ENCODE data around the gene DPM2. TPM values are rescaled to one million over a fixed set of nuclear protein-coding genes. Genes with fewer than 3 reads are reported as not detected.

Gene DPM2
- total and polyA plus RNA-seq, 7 experiments from 2014 or later, result 29.1 to 84.4 (median 39.5) TPM

DNA sequence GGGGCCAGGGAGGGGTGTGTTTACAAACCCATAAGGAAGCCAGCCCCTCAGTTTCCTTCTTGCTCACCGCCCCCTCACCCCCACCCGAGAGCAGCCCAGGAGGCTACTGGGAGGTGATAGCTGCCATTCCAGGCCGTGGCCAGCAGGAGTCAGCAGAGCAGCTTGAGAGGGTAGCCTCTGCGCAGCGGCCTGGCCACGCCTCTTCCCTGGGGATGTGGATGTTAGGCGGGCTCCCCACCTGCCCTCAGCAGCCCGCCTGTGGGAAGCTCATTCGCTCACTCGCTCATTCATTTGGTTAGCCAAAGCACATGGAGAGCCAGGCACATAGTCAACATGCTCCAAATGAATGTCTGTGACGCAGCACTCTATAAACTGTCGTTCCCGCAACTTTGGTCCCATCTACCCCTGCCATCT, 6.1 kb upstream of the DPM2 start:
- peak; percentile 57 to 79 (median 72) for DNase-seq
- intact Hi-C loops (cut with micrococcal nuclease), result loop anchor here (1.0 to 5.0 kb wide), 6 partner anchors 27 to 173 kb away; partner anchors contain the start of gene EEIG1 (in 2 of the 2)
- peaks cover 0 to 9% (median 0%) of the 10 kb centered on the region in 11 donors for H3K9me3 Mint-ChIP-seq
- H3K27me3 ChIP-seq (ENCODE audit: control insufficient read depth in 2 of 2, insufficient read depth in 2 of 2, low read length in 2 of 2), result no peaks in the 10 kb centered on the region
- peaks cover 21 to 58% (median 42%) of the 10 kb centered on the region in 7 donors for H3K4me1 Mint-ChIP-seq
- peak overlapping the region in 5 of 10 donors; percentile 7 to 47 (median 25) for H3K4me3 Mint-ChIP-seq
- ATAC-seq, result peak; percentile 90
- peaks cover 4 to 12% of the 10 kb centered on the region in 2 donors for H3K4me1 ChIP-seq (ENCODE audit: control insufficient read depth in 2 of 2, insufficient read depth in 2 of 2, low read length in 2 of 2)
- no peaks in the 10 kb centered on the region for H3K9me3 ChIP-seq (ENCODE audit: control insufficient read depth in 2 of 3, low read length in 3 of 3)
- H3K27ac Mint-ChIP-seq, result peak overlapping the region; percentile 70 to 97 (median 88)
- ChIA-PET CTCF (interaction anchor here (0.6 to 7.2 kb wide), 17 partner anchors 10 to 163 kb away, joined by 3 to 110 read pairs (median 4); no protein-coding TSS in a partner anchor), POLR2A (interaction anchor here (0.6 to 61.3 kb wide), 10 partner anchors 10 to 149 kb away, joined by 3 to 1719 read pairs (median 6); partner anchors contain the start of gene EEIG1)
- no peaks in the 10 kb centered on the region for H3K27me3 Mint-ChIP-seq
- H3K36me3 ChIP-seq (ENCODE audit: control insufficient read depth in 2 of 3, insufficient read depth in 3 of 3, low read length in 3 of 3), result peaks cover 18 to 91% (median 38%) of the 10 kb centered on the region in 3 experiments
- H3K36me3 Mint-ChIP-seq, result peaks cover 0 to 51% (median 32%) of the 10 kb centered on the region in 5 donors
- no peak overlapping the region for H3K4me3 ChIP-seq (ENCODE audit: low read length)
- peak overlapping the region; percentile 22 for H3K27ac ChIP-seq (ENCODE audit: low read depth, low read length)

DNA sequence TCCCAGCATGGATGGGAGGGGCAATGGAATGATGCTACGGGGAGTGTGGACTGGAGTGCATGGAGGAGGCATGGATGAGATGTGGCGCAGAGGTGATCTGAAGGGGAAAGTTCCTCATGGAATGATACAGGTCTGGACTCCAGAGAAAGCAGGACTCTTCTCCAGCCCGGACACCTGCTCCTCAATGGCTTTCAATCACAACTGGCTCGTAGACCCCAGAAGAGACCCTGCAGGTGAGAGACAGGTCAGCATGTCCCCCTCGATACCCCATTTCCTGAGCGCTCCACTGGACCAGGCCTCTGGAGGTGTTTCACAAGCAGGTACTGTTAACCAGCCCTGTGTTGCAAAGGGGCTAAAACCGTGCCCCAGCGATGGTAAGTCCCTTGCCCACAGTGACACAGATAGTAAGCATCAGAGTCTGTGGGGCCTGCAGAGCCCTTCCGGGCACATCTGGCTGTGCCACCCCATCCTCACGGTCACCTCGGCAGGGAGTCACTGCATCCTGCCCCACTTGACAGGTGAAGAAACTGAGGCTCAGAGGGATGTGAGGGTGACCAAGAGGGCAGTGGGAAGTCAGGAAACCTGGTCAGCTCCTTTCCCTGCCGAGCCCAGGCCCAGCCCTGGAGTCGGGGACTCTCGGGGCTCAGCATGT, 5.5 kb upstream of the DPM2 start:
- Mint-ChIP-seq H3K4me1 (peaks cover 22 to 59% (median 41%) of the 10 kb centered on the region in 7 donors), H3K9me3 (peaks cover 0 to 9% (median 0%) of the 10 kb centered on the region in 11 donors), H3K36me3 (peaks cover 0 to 45% (median 29%) of the 10 kb centered on the region in 5 donors), H3K4me3 (peak overlapping the region in 3 of 10 donors; percentile 19 to 44 (median 26)), H3K27me3 (no peaks in the 10 kb centered on the region), H3K27ac (peak overlapping the region; percentile 55 to 97 (median 88))
- Histone ChIP-seq H3K36me3 (ENCODE audit: control insufficient read depth in 2 of 3, insufficient read depth in 3 of 3, low read length in 3 of 3) (peaks cover 18 to 85% (median 32%) of the 10 kb centered on the region in 3 experiments), H3K27ac (ENCODE audit: low read depth, low read length) (peak overlapping the region; percentile 16), H3K4me1 (ENCODE audit: control insufficient read depth in 2 of 2, insufficient read depth in 2 of 2, low read length in 2 of 2) (peaks cover 7 to 9% of the 10 kb centered on the region in 2 donors), H3K27me3 (ENCODE audit: control insufficient read depth in 2 of 2, insufficient read depth in 2 of 2, low read length in 2 of 2) (no peaks in the 10 kb centered on the region), H3K4me3 (ENCODE audit: low read length) (no peak overlapping the region), H3K9me3 (ENCODE audit: control insufficient read depth in 2 of 3, low read length in 3 of 3) (no peaks in the 10 kb centered on the region)
- POLR2A ChIA-PET, result interaction anchor here (0.7 to 61.3 kb wide), 13 partner anchors 11 to 105 kb away, joined by 3 to 1719 read pairs (median 6); partner anchors contain the start of genes EEIG1 and PIP5KL1
- no peak for DNase-seq
- CTCF ChIA-PET, result interaction anchor here (0.6 to 7.2 kb wide), 20 partner anchors 11 to 164 kb away, joined by 3 to 110 read pairs (median 4); no protein-coding TSS in a partner anchor
- intact Hi-C loops (cut with micrococcal nuclease), result loop anchor here (1.0 to 5.0 kb wide), 6 partner anchors 28 to 174 kb away; partner anchors contain the start of gene EEIG1 (in 2 of the 2)
- no peak for ATAC-seq

GRCh38 chr9:127942216-127943010, 4.8 kb upstream of the DPM2 start:
- Histone ChIP-seq H3K4me3 (ENCODE audit: low read length) (no peak overlapping the region), H3K4me1 (ENCODE audit: control insufficient read depth in 2 of 2, insufficient read depth in 2 of 2, low read length in 2 of 2) (peaks cover 11 to 14% of the 10 kb centered on the region in 2 donors), H3K36me3 (ENCODE audit: control insufficient read depth in 2 of 3, insufficient read depth in 3 of 3, low read length in 3 of 3) (peaks cover 14 to 78% (median 25%) of the 10 kb centered on the region in 3 experiments), H3K27me3 (ENCODE audit: control insufficient read depth in 2 of 2, insufficient read depth in 2 of 2, low read length in 2 of 2) (no peaks in the 10 kb centered on the region), H3K9me3 (ENCODE audit: control insufficient read depth in 2 of 3, low read length in 3 of 3) (no peaks in the 10 kb centered on the region), H3K27ac (ENCODE audit: low read depth, low read length) (peak overlapping the region; percentile 41)
- Mint-ChIP-seq H3K4me1 (peaks cover 20 to 60% (median 42%) of the 10 kb centered on the region in 7 donors), H3K27ac (peak overlapping the region; percentile 55 to 97 (median 86)), H3K4me3 (peak overlapping the region in 4 of 10 donors; percentile 19 to 44 (median 30)), H3K9me3 (peaks cover 0 to 15% (median 0%) of the 10 kb centered on the region in 11 donors), H3K36me3 (peaks cover 0 to 38% (median 27%) of the 10 kb centered on the region in 5 donors), H3K27me3 (peaks cover 0 to 4% (median 0%) of the 10 kb centered on the region in 5 donors)
- CTCF ChIA-PET, result interaction anchor here (0.6 to 7.2 kb wide), 15 partner anchors 9 to 165 kb away, joined by 3 to 110 read pairs (median 4); no protein-coding TSS in a partner anchor
- peak in 7 of 9 donors; percentile 43 to 62 (median 54) for DNase-seq
- POLR2A ChIA-PET, result interaction anchor here (0.8 to 61.3 kb wide), 11 partner anchors 10 to 97 kb away, joined by 3 to 1719 read pairs (median 5); partner anchors contain the start of genes EEIG1 and PIP5KL1
- peak; percentile 65 for ATAC-seq
- intact Hi-C loops (cut with micrococcal nuclease), result loop anchor here (1.0 to 5.0 kb wide), 6 partner anchors 28 to 174 kb away; partner anchors contain the start of gene EEIG1 (in 2 of the 2)

DNA sequence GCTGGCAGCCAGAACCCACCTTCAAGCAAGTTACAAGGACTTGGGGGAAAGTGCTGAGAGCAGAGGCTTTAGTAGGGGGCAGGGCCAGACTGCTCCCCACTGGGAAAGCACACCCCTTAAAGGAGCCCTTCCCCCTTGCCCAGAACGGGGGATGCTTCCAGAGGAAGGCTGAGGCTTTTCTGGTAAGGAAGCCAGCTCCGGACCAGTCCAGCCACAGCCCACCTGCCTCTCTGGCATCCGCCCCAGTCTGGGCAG, 4.2 kb upstream of the DPM2 start:
- peaks cover 0 to 18% (median 0%) of the 10 kb centered on the region in 11 donors for H3K9me3 Mint-ChIP-seq
- ChIA-PET POLR2A (interaction anchor here (1.2 to 61.3 kb wide), 9 partner anchors 11 to 97 kb away, joined by 3 to 1719 read pairs (median 5); partner anchors contain the start of genes EEIG1 and PIP5KL1), CTCF (interaction anchor here (0.9 to 7.2 kb wide), 13 partner anchors 9 to 165 kb away, joined by 3 to 110 read pairs (median 5); no protein-coding TSS in a partner anchor)
- peak overlapping the region in 6 of 9 donors; percentile 43 to 86 (median 78) for H3K27ac Mint-ChIP-seq
- ATAC-seq, result no peak
- intact Hi-C loops (cut with micrococcal nuclease), result loop anchor here (2.0 to 5.0 kb wide), 4 partner anchors 29 to 175 kb away; partner anchors contain the start of gene EEIG1 (in 2 of the 2)
- no peaks in the 10 kb centered on the region for H3K9me3 ChIP-seq (ENCODE audit: control insufficient read depth in 2 of 3, low read length in 3 of 3)
- H3K27me3 Mint-ChIP-seq, result peaks cover 0 to 4% (median 0%) of the 10 kb centered on the region in 5 donors
- H3K4me3 Mint-ChIP-seq, result no peak overlapping the region
- no peak overlapping the region for H3K4me3 ChIP-seq (ENCODE audit: low read length)
- peak overlapping the region; percentile 41 for H3K27ac ChIP-seq (ENCODE audit: low read depth, low read length)
- peaks cover 25 to 60% (median 43%) of the 10 kb centered on the region in 7 donors for H3K4me1 Mint-ChIP-seq
- peaks cover 0 to 36% (median 24%) of the 10 kb centered on the region in 5 donors for H3K36me3 Mint-ChIP-seq
- H3K27me3 ChIP-seq (ENCODE audit: control insufficient read depth in 2 of 2, insufficient read depth in 2 of 2, low read length in 2 of 2), result no peaks in the 10 kb centered on the region
- peaks cover 14 to 19% of the 10 kb centered on the region in 2 donors for H3K4me1 ChIP-seq (ENCODE audit: control insufficient read depth in 2 of 2, insufficient read depth in 2 of 2, low read length in 2 of 2)
- DNase-seq, result no peak
- H3K36me3 ChIP-seq (ENCODE audit: control insufficient read depth in 2 of 3, insufficient read depth in 3 of 3, low read length in 3 of 3), result peaks cover 13 to 73% (median 22%) of the 10 kb centered on the region in 3 experiments

GRCh38 chr9:127941062-127941960, 3.7 kb upstream of the DPM2 start:
- no peaks in the 10 kb centered on the region for H3K27me3 ChIP-seq (ENCODE audit: control insufficient read depth in 2 of 2, insufficient read depth in 2 of 2, low read length in 2 of 2)
- no peak for DNase-seq
- peaks cover 0 to 20% (median 0%) of the 10 kb centered on the region in 11 donors for H3K9me3 Mint-ChIP-seq
- intact Hi-C loops (cut with micrococcal nuclease), result loop anchor here in 1 of 2 donors (5.0 kb wide), 1 partner anchor 41 kb away; the partner anchor contains the start of gene EEIG1
- peaks cover 13 to 67% (median 17%) of the 10 kb centered on the region in 3 experiments for H3K36me3 ChIP-seq (ENCODE audit: control insufficient read depth in 2 of 3, insufficient read depth in 3 of 3, low read length in 3 of 3)
- H3K27ac ChIP-seq (ENCODE audit: low read depth, low read length), result peak overlapping the region; percentile 41
- peaks cover 0 to 4% (median 0%) of the 10 kb centered on the region in 5 donors for H3K27me3 Mint-ChIP-seq
- peaks cover 20 to 25% of the 10 kb centered on the region in 2 donors for H3K4me1 ChIP-seq (ENCODE audit: control insufficient read depth in 2 of 2, insufficient read depth in 2 of 2, low read length in 2 of 2)
- no peaks in the 10 kb centered on the region for H3K9me3 ChIP-seq (ENCODE audit: control insufficient read depth in 2 of 3, low read length in 3 of 3)
- H3K4me3 Mint-ChIP-seq, result peak overlapping the region in 1 of 10 donors; percentile 13
- peaks cover 0 to 36% (median 24%) of the 10 kb centered on the region in 5 donors for H3K36me3 Mint-ChIP-seq
- H3K4me1 Mint-ChIP-seq, result peaks cover 30 to 64% (median 49%) of the 10 kb centered on the region in 7 donors
- ATAC-seq, result no peak
- CTCF ChIA-PET, result interaction anchor here (0.9 to 7.2 kb wide), 12 partner anchors 11 to 166 kb away, joined by 3 to 110 read pairs (median 4); no protein-coding TSS in a partner anchor
- H3K27ac Mint-ChIP-seq, result peak overlapping the region in 8 of 9 donors; percentile 13 to 79 (median 72)
- POLR2A ChIA-PET, result interaction anchor here (0.6 to 61.3 kb wide), 12 partner anchors 8 to 131 kb away, joined by 3 to 1719 read pairs (median 4); partner anchors contain the start of gene EEIG1
- H3K4me3 ChIP-seq (ENCODE audit: low read length), result no peak overlapping the region
